KMS-11 (cell line): ENCODE data around the gene MLKL.

ENCODE experiments used
- H2AFZ ChIP-seq: fragments of 200-600 bp; sonication (generic); 2 replicates; pipeline ENCODE4 v1.6.1; 2016; ENCODE audit warnings: antibody characterized with exemption, mixed run types, low read depth
- H3K27ac ChIP-seq: fragments of 200-600 bp; sonication (generic); 2 replicates; pipeline ENCODE4 v1.6.1; 2016; ENCODE audit warnings: mild to moderate bottlenecking, mixed run types
- H3K27me3 ChIP-seq: fragments of 200-600 bp; sonication (generic); 2 replicates; pipeline ENCODE4 v1.6.1; 2017; ENCODE audit warnings: mild to moderate bottlenecking, low read depth, mixed run types, moderate library complexity; ENCODE audit not compliant: insufficient read depth
- H3K36me3 ChIP-seq: fragments of 200-600 bp; sonication (generic); 2 replicates; pipeline ENCODE4 v1.6.1; 2017; ENCODE audit warnings: mild to moderate bottlenecking, mixed run types; ENCODE audit not compliant: insufficient read depth
- H3K4me1 ChIP-seq: fragments of 200-600 bp; sonication (generic); 2 replicates; pipeline ENCODE4 v1.6.1; 2016; ENCODE audit warnings: mild to moderate bottlenecking, low read depth, mixed run types; ENCODE audit not compliant: poor library complexity, severe bottlenecking
- H3K4me2 ChIP-seq: fragments of 200-600 bp; sonication (generic); 2 replicates; pipeline ENCODE4 v1.7.0; 2016; ENCODE audit warnings: mild to moderate bottlenecking, mixed run types
- H3K4me3 ChIP-seq: fragments of 200-600 bp; sonication (generic); IDR thresholded peaks from 2 replicates; pipeline ENCODE4 v1.6.1; 2017; ENCODE audit warnings: low read depth, low read length, mixed read lengths; ENCODE audit not compliant: insufficient read depth
- H3K79me2 ChIP-seq: fragments of 200-600 bp; sonication (generic); 2 replicates; pipeline ENCODE4 v1.6.1; 2016; ENCODE audit warnings: low read depth, mixed run types; ENCODE audit not compliant: insufficient read depth
- H3K9ac ChIP-seq: fragments of 200-600 bp; sonication (generic); 2 replicates; pipeline ENCODE4 v1.6.1; 2016; ENCODE audit warnings: mild to moderate bottlenecking, mixed run types
- H4K20me1 ChIP-seq: fragments of 200-600 bp; sonication (generic); 2 replicates; pipeline ENCODE4 v1.6.1; 2016; ENCODE audit warnings: mild to moderate bottlenecking, mixed run types; ENCODE audit not compliant: insufficient read depth
- CTCF ChIP-seq: fragments of 200-600 bp; sonication (generic); conservative IDR thresholded peaks from 2 replicates; pipeline ENCODE4 v1.6.1; 2017; ENCODE audit warnings: low read depth, mild to moderate bottlenecking, antibody characterized with exemption, low read length, moderate library complexity, mixed read lengths

The MLKL gene

DNA sequence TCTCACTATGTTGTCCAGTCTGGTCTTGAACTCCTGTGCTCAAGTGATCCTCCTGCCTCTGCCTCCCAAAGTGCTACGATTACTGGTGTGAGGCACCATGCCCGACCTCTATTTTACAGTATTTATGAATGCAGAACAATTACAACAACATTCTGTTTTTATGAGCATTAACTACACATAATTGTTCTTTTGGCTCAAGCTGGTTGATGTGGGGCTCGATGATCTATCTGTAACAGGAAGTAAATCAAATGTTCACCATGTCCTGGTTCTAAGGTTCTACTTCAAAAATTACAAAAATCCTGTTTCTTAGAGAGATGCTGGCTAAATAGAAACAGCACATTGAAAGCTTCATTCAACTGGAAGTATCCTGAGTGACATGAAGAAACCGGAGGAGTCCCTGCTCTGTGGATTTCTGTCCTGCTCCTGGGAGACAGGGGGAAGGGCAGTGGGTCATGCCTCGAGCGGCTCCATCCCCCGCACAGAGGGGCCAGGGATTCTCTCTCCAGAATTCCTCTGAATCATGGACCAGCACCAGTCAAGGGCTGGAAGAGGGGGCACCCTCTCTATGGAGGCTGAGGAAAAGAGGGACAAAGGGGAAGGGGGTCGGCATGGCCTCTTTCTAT is 42.5 kb upstream of the MLKL start:
- Histone ChIP-seq H3K4me2 (no peak overlapping the region), H3K4me1 (no peaks in the 10 kb centered on the region), H4K20me1 (no peaks in the 10 kb centered on the region), H3K79me2 (no peaks in the 10 kb centered on the region), H2AFZ (no peak overlapping the region), H3K4me3 (no peak overlapping the region), H3K27ac (no peak overlapping the region), H3K36me3 (no peaks in the 10 kb centered on the region), H3K27me3 (no peaks in the 10 kb centered on the region), H3K9ac (no peak overlapping the region)
- TF ChIP-seq CTCF: no peak

DNA sequence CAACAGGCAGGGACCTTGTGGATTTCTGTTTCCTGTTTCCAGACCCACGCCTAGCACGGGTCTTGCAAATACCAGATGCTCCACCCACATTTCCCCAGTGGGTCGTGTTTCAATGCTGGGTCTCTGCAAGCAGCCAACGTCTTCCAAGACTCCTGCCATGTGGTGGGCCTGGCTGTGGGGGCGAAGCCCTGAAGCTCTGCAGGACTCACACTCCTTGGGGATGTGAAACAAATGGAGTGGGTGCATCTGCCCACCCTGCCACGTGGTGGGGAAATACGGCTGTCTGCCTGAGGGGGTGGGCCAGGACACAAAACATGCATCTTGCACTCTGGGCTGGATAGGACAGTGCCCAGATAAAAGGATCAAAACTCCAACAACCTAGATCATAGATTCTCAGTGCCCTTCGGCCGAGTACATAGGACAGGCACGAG is 41.4 kb upstream of the MLKL start:
- H3K9ac ChIP-seq: no peak overlapping the region

DNA sequence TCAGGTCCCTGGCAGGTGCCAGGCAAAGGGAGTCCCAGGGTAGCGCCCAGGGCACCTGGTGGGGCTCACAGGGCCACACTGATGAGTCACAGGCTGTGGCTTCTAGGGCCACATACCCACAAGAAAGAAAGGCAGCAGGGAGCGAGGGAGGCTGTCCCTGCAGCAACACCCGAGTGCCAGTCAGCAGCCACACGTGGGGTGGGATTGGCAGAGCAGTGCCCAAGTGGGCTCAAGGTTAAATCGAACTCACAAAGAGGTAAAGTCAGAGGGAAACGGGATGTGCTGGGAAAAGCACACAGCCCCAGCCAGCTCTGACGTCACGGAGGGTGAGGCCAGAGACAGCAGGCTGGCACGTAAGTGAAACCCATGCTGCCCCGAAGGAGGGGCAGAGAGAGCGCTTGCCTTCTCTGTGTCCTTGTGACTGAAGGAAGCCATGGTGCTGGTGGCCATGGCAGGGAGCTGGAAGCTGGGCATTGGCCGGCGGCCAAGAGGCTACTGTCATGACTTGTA is 40.2 kb upstream of the MLKL start:
- H3K4me2 ChIP-seq: no peak overlapping the region
- H4K20me1 ChIP-seq: no peaks in the 10 kb centered on the region
- H3K27me3 ChIP-seq: no peaks in the 10 kb centered on the region
- H3K27ac ChIP-seq: no peak overlapping the region
- no peak overlapping the region for H2AFZ ChIP-seq
- H3K9ac ChIP-seq: no peak overlapping the region
- H3K36me3 ChIP-seq: no peaks in the 10 kb centered on the region
- H3K79me2 ChIP-seq: no peaks in the 10 kb centered on the region
- no peak overlapping the region for H3K4me3 ChIP-seq
- no peaks in the 10 kb centered on the region for H3K4me1 ChIP-seq
- TF ChIP-seq CTCF: no peak

More for the DNA sequence above, 41.4 kb upstream of the MLKL start:
- no peaks in the 10 kb centered on the region for H3K4me1 ChIP-seq
- H3K4me3 ChIP-seq: no peak overlapping the region
- no peak overlapping the region for H2AFZ ChIP-seq
- no peaks in the 10 kb centered on the region for H4K20me1 ChIP-seq
- no peak overlapping the region for H3K4me2 ChIP-seq
- H3K27ac ChIP-seq: no peak overlapping the region
- H3K36me3 ChIP-seq: no peaks in the 10 kb centered on the region
- no peak for TF ChIP-seq CTCF
- no peaks in the 10 kb centered on the region for H3K79me2 ChIP-seq
- no peaks in the 10 kb centered on the region for H3K27me3 ChIP-seq

GRCh38 chr16:74739275-74739674 is 38.6 kb upstream of the MLKL start:
- no peaks in the 10 kb centered on the region for H3K4me1 ChIP-seq

More at GRCh38 chr16:74739275-74739674, 38.6 kb upstream of the MLKL start:
- Histone ChIP-seq H3K79me2 (no peaks in the 10 kb centered on the region), H3K9ac (no peak overlapping the region), H2AFZ (no peak overlapping the region), H3K27ac (no peak overlapping the region), H3K4me2 (no peak overlapping the region), H3K36me3 (no peaks in the 10 kb centered on the region), H3K4me3 (no peak overlapping the region), H4K20me1 (no peaks in the 10 kb centered on the region), H3K27me3 (no peaks in the 10 kb centered on the region)
- TF ChIP-seq CTCF: no peak
